Cardiac septum (tissue), 1 donor: ENCODE results near the gene PKD1L1. TPM values are rescaled to one million over a fixed set of nuclear protein-coding genes. Genes with fewer than 3 reads are reported as not detected.

Experiments
- DNase-seq: peaks from one replicate; pipeline ENCODE4 v3.0.0-alpha.2; 2020; ENCODE audit warnings: low spot score
- intact Hi-C: fragments of 100-400 bp; cut with DNase I; formaldehyde crosslinking; loops from one replicate; pipeline ENCODE4 v1.14.0; 2022
- total RNA-seq: library from RNA; stranded (reverse); fragmentation: NEBNext Ultra II Directional; extraction: Animal tissue kit (Norgen Biotek cat#: 25700); gene quantifications from one replicate; pipeline ENCODE4 v1.2.1, GENCODE V29; 2021
- donor health status: DM: no; HTN: no; CAD: no.

Gene PKD1L1
- total RNA-seq, 1 donor from 2014 or later: 2.5 TPM

- no peak for DNase-seq
- intact Hi-C loops: no loop called here
Observed at GRCh38 chr7:47734949-47735291, 213.3 kb downstream of the PKD1L1 start.

- intact Hi-C loops: no loop called here
- DNase-seq: no peak
Observed at GRCh38 chr7:47734287-47734948, 213.8 kb downstream of the PKD1L1 start.

- no peak for DNase-seq
- intact Hi-C loops: no loop called here
Observed at GRCh38 chr7:47730142-47730541, 218.1 kb downstream of the PKD1L1 start.

GRCh38 chr7:47726047-47726726 is 222.1 kb downstream of the PKD1L1 start:
- no peak for DNase-seq
- intact Hi-C loops: no loop called here

GRCh38 chr7:47725031-47725780 is 223.1 kb downstream of the PKD1L1 start:
- intact Hi-C loops: no loop called here
- DNase-seq: no peak

Other genes with a start within 250 kb of the PKD1L1 start
- gene HUS1, start 31.1 kb upstream of the PKD1L1 start, total RNA-seq: 24.1 TPM
- not detected for gene SUN3, start 80.6 kb upstream of the PKD1L1 start, total RNA-seq
- not detected for gene C7orf57, start 87.1 kb upstream of the PKD1L1 start, total RNA-seq
- gene UPP1, start 140.8 kb upstream of the PKD1L1 start, total RNA-seq: 27.9 TPM
- 0.19 TPM for gene ABCA13, start 223.0 kb upstream of the PKD1L1 start, total RNA-seq